ENCODE results near the gene ASH1L.

GRCh38 chr1:155323729-155324036, 238.9 kb downstream of the ASH1L start:
- TF ChIP-seq ZSCAN18 (tag by site-specific recombination; IDR thresholded peaks at IDR 0.05) (no peak), TCF7L2 (IDR thresholded peaks at IDR 0.05; ENCODE audit: borderline replicate concordance, low read depth, low read length) (no peak), ZNF174 (tag by site-specific recombination; IDR thresholded peaks at IDR 0.05) (no peak), ZNF580 (tag by site-specific recombination; IDR thresholded peaks at IDR 0.05) (no peak), ZNF776 (tag by site-specific recombination; IDR thresholded peaks at IDR 0.05; ENCODE audit: borderline replicate concordance) (no peak), YY1 (tag by site-specific recombination; IDR thresholded peaks at IDR 0.05) (no peak), PRDM4 (tag by site-specific recombination; IDR thresholded peaks at IDR 0.05) (no peak), CTCF (tag by site-specific recombination; IDR thresholded peaks at IDR 0.05) (no peak), ZNF433 (tag by site-specific recombination; IDR thresholded peaks at IDR 0.05; ENCODE audit: low read depth) (no peak), ZNF639 (tag by site-specific recombination; IDR thresholded peaks at IDR 0.05) (no peak), ZNF24 (tag by site-specific recombination; IDR thresholded peaks at IDR 0.05) (no peak), ZNF777 (tag by site-specific recombination; IDR thresholded peaks at IDR 0.05; ENCODE audit: borderline replicate concordance) (no peak), ZNF23 (tag by site-specific recombination; IDR thresholded peaks at IDR 0.05; ENCODE audit: borderline replicate concordance) (no peak), ZBTB7A (tag by site-specific recombination; IDR thresholded peaks at IDR 0.05; ENCODE audit: low read depth) (no peak)
